Thyroid gland (tissue), 4 donors: Measurements from ENCODE around the gene CMAS.

Experiments
- CTCF ChIP-seq, 6 experiments: fragments of 200-600 bp in 3 of 6; fragments of 450-650 bp in 3 of 6; sonication (generic) in 3 of 6; IDR thresholded peaks; one replicate each; pipeline ENCODE4 v1.5.1; 2016 to 2019; ENCODE audit warnings: antibody characterized with exemption in 6 of 6, mild to moderate bottlenecking in 2 of 6, inconsistent platforms in 1 of 6, moderate library complexity in 1 of 6
- POLR2A ChIP-seq, 2 donors: fragments of 450-650 bp; IDR thresholded peaks; one replicate each; pipeline ENCODE4 v1.6.1; 2017; ENCODE audit warnings: antibody characterized with exemption in 2 of 2, mild to moderate bottlenecking in 2 of 2, moderate library complexity in 1 of 2

GRCh38 chr12:21998295-21998694, 47.7 kb upstream of the CMAS start:
- no peak for TF ChIP-seq CTCF (IDR thresholded peaks at IDR 0.05)
- no peak for TF ChIP-seq POLR2A (IDR thresholded peaks at IDR 0.05)
